GM21447 (cell line): ENCODE measurements around the gene PIAS3.
A peak's percentile ranks its signal among the peaks of the same experiment; 100 is the strongest.
"Not testable (repeated sequence)": the region's sequence is repeated elsewhere in the genome, so short reads cannot be mapped to it uniquely, and the experiment has no call there.

Experiments used
- ATAC-seq: cut with Tn5 transposase; IDR thresholded peaks from one replicate; pipeline ENCODE4 v1.9.1; 2021; ENCODE audit not compliant: unreplicated experiment

PIAS3 gene

DNA sequence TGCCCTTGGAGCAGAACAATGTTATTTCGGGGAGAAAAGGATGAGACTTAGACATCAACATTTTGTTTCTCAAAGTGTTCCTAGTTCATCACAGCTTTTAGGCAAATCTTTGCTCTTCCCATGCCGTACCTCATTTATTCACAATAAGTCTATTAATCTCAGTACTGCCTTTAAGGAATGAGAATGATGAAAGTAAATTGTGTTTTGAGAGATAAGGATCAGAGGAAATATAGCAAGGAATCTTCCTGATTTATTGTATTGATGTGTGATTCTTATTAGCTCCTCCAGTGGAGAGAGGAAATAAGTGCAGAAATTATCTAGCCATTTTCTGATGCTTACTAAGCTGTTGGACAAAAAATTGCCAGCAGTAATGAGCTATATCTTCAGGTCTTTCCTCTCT lies 32.9 kb downstream of the PIAS3 start:
- ATAC-seq, result no peak

DNA sequence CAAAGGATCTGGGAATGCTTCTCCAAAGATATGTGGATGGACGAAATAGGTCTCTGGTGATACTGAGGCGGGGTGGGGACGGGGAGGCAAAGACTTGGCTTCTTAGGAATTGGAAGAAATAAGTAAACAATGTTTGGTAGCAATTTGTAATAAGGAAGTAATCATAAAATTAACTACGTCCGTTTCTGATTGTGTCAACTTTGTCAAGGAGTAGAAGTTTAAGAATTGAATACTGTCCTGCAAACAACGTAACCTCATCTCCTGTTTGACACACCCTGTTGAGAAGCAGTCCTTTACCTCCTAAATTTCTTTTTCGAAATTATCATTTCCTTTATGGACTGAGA lies 34.4 kb downstream of the PIAS3 start:
- ATAC-seq, result no peak

DNA sequence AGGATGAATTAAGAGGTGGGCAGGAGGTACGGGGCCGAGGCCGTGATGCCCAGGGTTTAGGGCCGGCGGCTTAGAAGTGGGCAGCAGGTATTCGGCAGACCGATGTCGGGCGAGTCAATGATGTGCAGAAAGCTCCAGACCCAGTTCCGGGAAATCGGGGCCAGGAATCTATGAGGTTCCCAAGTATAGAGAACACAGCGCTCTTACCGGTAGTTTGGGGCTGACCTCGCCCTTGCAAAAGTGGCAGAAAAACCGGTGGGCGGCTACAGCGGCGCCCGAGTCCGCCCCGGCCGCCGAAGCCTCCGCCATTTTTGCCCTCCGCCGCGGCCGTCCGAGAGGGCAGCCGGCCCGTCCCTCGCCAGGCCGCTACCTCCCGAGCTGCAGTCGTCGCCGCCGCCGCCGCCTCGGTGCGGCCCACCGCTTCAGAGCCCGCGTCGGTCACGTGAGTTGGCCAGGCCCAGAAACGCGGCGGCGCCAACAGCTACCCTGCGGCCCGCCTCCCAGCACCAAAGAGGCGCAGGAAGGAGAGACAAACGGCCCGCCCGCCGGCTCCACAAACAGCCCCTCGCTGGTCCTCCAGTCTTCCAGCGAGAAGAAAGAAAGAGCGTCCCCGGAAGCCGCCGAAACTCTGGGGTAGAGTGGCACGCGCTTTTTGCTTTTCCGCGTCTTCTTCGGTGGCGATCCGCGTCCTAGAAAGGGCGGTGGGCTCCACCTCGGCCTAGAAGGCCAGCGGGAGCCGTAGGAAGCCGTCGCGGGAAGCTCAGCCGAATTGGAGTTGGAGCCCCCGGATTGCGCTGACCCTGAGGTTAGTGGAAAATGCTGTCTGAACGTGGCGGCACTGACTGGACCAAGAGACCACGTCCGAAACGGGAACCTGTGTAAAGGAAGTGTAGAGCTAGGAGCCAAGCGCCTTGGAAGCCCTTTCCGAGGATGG lies 35.0 kb downstream of the PIAS3 start, which contains the start of the genes POLR3C and RNF115:
TSS of gene POLR3C (plus strand) at position 636 of the 934 bp plus-strand sequence. CDS start 1,577 bp downstream, outside the sequence.
TSS of gene RNF115 (minus strand) at position 531 of the 934 bp plus-strand sequence. CDS start at position 309, 222 bp downstream.
- peak; percentile 80 for ATAC-seq

DNA sequence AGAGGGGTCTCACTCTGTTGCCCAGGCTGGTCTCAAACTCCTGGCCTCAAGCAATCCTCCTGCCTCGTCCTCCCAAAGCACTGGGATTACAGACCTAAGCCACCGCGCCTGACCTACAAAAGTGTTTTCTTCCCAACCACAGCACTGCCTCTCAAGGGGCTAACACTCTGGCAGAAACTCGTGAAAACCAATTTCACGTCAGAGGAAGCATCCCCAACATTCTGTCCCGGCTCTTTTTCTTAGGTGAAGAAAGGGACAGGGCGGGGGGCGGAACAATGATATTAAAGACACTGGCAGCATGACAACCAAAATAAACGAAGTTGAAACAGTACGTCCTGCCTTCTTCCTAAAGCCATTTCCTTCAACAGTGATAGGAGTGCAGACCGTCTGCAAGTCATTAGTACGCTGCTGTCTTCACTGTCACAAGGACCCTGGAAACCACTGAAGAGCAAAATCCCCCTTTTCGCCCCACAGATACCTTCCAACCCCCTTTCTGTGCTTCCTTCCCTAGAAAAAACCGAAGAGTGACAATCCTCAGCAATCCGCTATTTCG lies 36.0 kb downstream of the PIAS3 start:
- ATAC-seq, result not testable (repeated sequence)

GRCh38 chr1:145818095-145818494 lies 40.8 kb downstream of the PIAS3 start:
- ATAC-seq, result not testable (repeated sequence)

GRCh38 chr1:145812977-145813810 lies 45.7 kb downstream of the PIAS3 start:
- ATAC-seq, result not testable (repeated sequence)

- no peak for ATAC-seq
These were observed 52.0 kb downstream of the PIAS3 start for GRCh38 chr1:145806844-145807243.

GRCh38 chr1:145806408-145806807 lies 52.5 kb downstream of the PIAS3 start:
- ATAC-seq, result no peak

DNA sequence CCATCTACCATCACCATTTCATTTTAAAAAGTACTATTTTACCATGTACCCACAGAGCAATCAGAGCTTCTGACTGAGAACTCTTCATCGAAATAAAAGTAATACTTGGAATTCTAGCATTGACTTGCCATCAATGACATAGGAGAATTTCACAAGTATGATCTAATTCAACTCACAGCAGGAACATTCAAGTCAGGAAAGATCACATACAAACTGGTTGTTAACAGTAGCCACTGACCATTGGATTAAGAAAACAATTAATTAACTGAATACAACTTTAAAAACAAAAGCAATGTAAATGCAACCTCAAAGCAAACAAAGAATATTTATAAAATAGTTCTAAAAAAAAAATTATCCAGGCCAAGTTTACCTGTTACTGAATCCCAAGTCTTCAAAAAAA lies 53.8 kb downstream of the PIAS3 start:
- no peak for ATAC-seq

- no peak for ATAC-seq
These were observed 54.4 kb downstream of the PIAS3 start for GRCh38 chr1:145804235-145805045.

- no peak for ATAC-seq
These were observed 59.1 kb downstream of the PIAS3 start for GRCh38 chr1:145799806-145800205.
